Activated naive CD8-positive, alpha-beta T cell treated with anti-CD3 and anti-CD28 coated beads, Interleukin-2, amount 50 U/mL, for 24 hours (primary cell): ENCODE measurements around the gene CDH13.

ENCODE experiments used
- ATAC-seq: fragments of 150-1000 bp; cut with Tn5 transposase; one replicate; pipeline ENCODE4 v1.10.0; 2021
- DNase-seq: peaks from one replicate; pipeline ENCODE4 v3.0.0; 2021
- H3K27ac Mint-ChIP-seq: one replicate; pipeline ENCODE4 v1.8.0; 2021; ENCODE audit warnings: mild to moderate bottlenecking, mixed read lengths
- H3K27me3 Mint-ChIP-seq: one replicate; pipeline ENCODE4 v1.8.0; 2021; ENCODE audit warnings: mixed read lengths
- H3K36me3 Mint-ChIP-seq: one replicate; pipeline ENCODE4 v1.8.0; 2021; ENCODE audit warnings: low read depth, mixed read lengths
- H3K4me1 Mint-ChIP-seq: one replicate; pipeline ENCODE4 v1.8.0; 2021; ENCODE audit warnings: mixed read lengths
- H3K4me3 Mint-ChIP-seq: one replicate; pipeline ENCODE4 v1.8.0; 2021; ENCODE audit warnings: mild to moderate bottlenecking, moderate library complexity, mixed read lengths
- H3K9me3 Mint-ChIP-seq: one replicate; pipeline ENCODE4 v1.8.0; 2021; ENCODE audit warnings: mixed read lengths

Gene CDH13

GRCh38 chr16:82881516-82881915, 254.7 kb downstream of the CDH13 start:
- Mint-ChIP-seq H3K9me3 (no peaks in the 10 kb centered on the region), H3K4me1 (no peaks in the 10 kb centered on the region), H3K4me3 (no peak overlapping the region), H3K27me3 (no peaks in the 10 kb centered on the region), H3K27ac (no peak overlapping the region), H3K36me3 (no peaks in the 10 kb centered on the region)
- no peak for ATAC-seq
- DNase-seq: no peak

- DNase-seq (no peak), ATAC-seq (no peak)
- no peaks in the 10 kb centered on the region for H3K4me1 Mint-ChIP-seq
- no peak overlapping the region for H3K4me3 Mint-ChIP-seq
- no peaks in the 10 kb centered on the region for H3K27me3 Mint-ChIP-seq
- no peaks in the 10 kb centered on the region for H3K36me3 Mint-ChIP-seq
- H3K9me3 Mint-ChIP-seq: no peaks in the 10 kb centered on the region
- H3K27ac Mint-ChIP-seq: no peak overlapping the region
Observed at GRCh38 chr16:82882226-82882625, 255.5 kb downstream of the CDH13 start.

GRCh38 chr16:82882982-82883835, 256.4 kb downstream of the CDH13 start:
- DNase-seq (no peak), ATAC-seq (no peak)
- Mint-ChIP-seq H3K36me3 (no peaks in the 10 kb centered on the region), H3K27ac (no peak overlapping the region), H3K27me3 (no peaks in the 10 kb centered on the region), H3K4me3 (no peak overlapping the region), H3K9me3 (no peaks in the 10 kb centered on the region), H3K4me1 (no peaks in the 10 kb centered on the region)

GRCh38 chr16:82884320-82884898, 257.6 kb downstream of the CDH13 start:
- Mint-ChIP-seq H3K4me3 (no peak overlapping the region), H3K9me3 (no peaks in the 10 kb centered on the region), H3K27ac (no peak overlapping the region), H3K36me3 (no peaks in the 10 kb centered on the region), H3K4me1 (no peaks in the 10 kb centered on the region), H3K27me3 (no peaks in the 10 kb centered on the region)
- DNase-seq (no peak), ATAC-seq (no peak)

- DNase-seq: no peak
- Mint-ChIP-seq H3K9me3 (no peaks in the 10 kb centered on the region), H3K4me3 (no peak overlapping the region), H3K27ac (no peak overlapping the region), H3K27me3 (no peaks in the 10 kb centered on the region), H3K4me1 (no peaks in the 10 kb centered on the region), H3K36me3 (no peaks in the 10 kb centered on the region)
- ATAC-seq: no peak
Observed at GRCh38 chr16:82886146-82886545, 259.4 kb downstream of the CDH13 start.

GRCh38 chr16:82888591-82889001, 261.8 kb downstream of the CDH13 start:
- no peak overlapping the region for H3K27ac Mint-ChIP-seq
- no peaks in the 10 kb centered on the region for H3K36me3 Mint-ChIP-seq
- no peaks in the 10 kb centered on the region for H3K9me3 Mint-ChIP-seq
- no peak for ATAC-seq
- H3K27me3 Mint-ChIP-seq: no peaks in the 10 kb centered on the region
- H3K4me1 Mint-ChIP-seq: no peaks in the 10 kb centered on the region
- no peak overlapping the region for H3K4me3 Mint-ChIP-seq
- DNase-seq: no peak

GRCh38 chr16:82891424-82891823, 264.7 kb downstream of the CDH13 start:
- H3K4me3 Mint-ChIP-seq: no peak overlapping the region
- peaks cover 4% of the 10 kb centered on the region for H3K9me3 Mint-ChIP-seq
- H3K36me3 Mint-ChIP-seq: no peaks in the 10 kb centered on the region
- H3K27me3 Mint-ChIP-seq: peaks cover 3% of the 10 kb centered on the region
- no peak overlapping the region for H3K27ac Mint-ChIP-seq
- ATAC-seq: no peak
- DNase-seq: no peak
- H3K4me1 Mint-ChIP-seq: no peaks in the 10 kb centered on the region

- DNase-seq: no peak
- ATAC-seq: no peak
Observed at GRCh38 chr16:82891918-82892317, 265.1 kb downstream of the CDH13 start.

GRCh38 chr16:82892324-82892723, 265.6 kb downstream of the CDH13 start:
- peaks cover 4% of the 10 kb centered on the region for H3K9me3 Mint-ChIP-seq
- no peak overlapping the region for H3K4me3 Mint-ChIP-seq
- peaks cover 3% of the 10 kb centered on the region for H3K27me3 Mint-ChIP-seq
- no peak for ATAC-seq
- H3K27ac Mint-ChIP-seq: no peak overlapping the region
- no peaks in the 10 kb centered on the region for H3K36me3 Mint-ChIP-seq
- H3K4me1 Mint-ChIP-seq: no peaks in the 10 kb centered on the region
- no peak for DNase-seq

More at GRCh38 chr16:82891918-82892317, 265.1 kb downstream of the CDH13 start:
- Mint-ChIP-seq H3K4me1 (no peaks in the 10 kb centered on the region), H3K4me3 (no peak overlapping the region), H3K9me3 (peaks cover 4% of the 10 kb centered on the region), H3K27me3 (peaks cover 3% of the 10 kb centered on the region), H3K27ac (no peak overlapping the region), H3K36me3 (no peaks in the 10 kb centered on the region)

GRCh38 chr16:82895843-82896242, 269.1 kb downstream of the CDH13 start:
- DNase-seq (no peak), ATAC-seq (no peak)
- peaks cover 4% of the 10 kb centered on the region for H3K9me3 Mint-ChIP-seq
- H3K4me1 Mint-ChIP-seq: no peaks in the 10 kb centered on the region
- H3K27me3 Mint-ChIP-seq: peaks cover 3% of the 10 kb centered on the region
- H3K36me3 Mint-ChIP-seq: no peaks in the 10 kb centered on the region
- no peak overlapping the region for H3K4me3 Mint-ChIP-seq
- H3K27ac Mint-ChIP-seq: no peak overlapping the region

GRCh38 chr16:82899006-82899405, 272.2 kb downstream of the CDH13 start:
- DNase-seq: no peak
- H3K36me3 Mint-ChIP-seq: no peaks in the 10 kb centered on the region

GRCh38 chr16:82899731-82900450, 273.1 kb downstream of the CDH13 start:
- Mint-ChIP-seq H3K4me1 (no peaks in the 10 kb centered on the region), H3K9me3 (no peaks in the 10 kb centered on the region), H3K27ac (no peak overlapping the region), H3K4me3 (no peak overlapping the region), H3K27me3 (peaks cover 2% of the 10 kb centered on the region), H3K36me3 (no peaks in the 10 kb centered on the region)
- ATAC-seq: no peak
- DNase-seq: no peak

More at GRCh38 chr16:82899006-82899405, 272.2 kb downstream of the CDH13 start:
- Mint-ChIP-seq H3K4me3 (no peak overlapping the region), H3K4me1 (no peaks in the 10 kb centered on the region), H3K27me3 (peaks cover 3% of the 10 kb centered on the region), H3K27ac (no peak overlapping the region), H3K9me3 (peaks cover 4% of the 10 kb centered on the region)
- ATAC-seq: no peak

GRCh38 chr16:82900559-82900958, 273.8 kb downstream of the CDH13 start:
- Mint-ChIP-seq H3K36me3 (no peaks in the 10 kb centered on the region), H3K9me3 (no peaks in the 10 kb centered on the region), H3K4me1 (no peaks in the 10 kb centered on the region), H3K27ac (no peak overlapping the region), H3K27me3 (peaks cover 2% of the 10 kb centered on the region), H3K4me3 (no peak overlapping the region)
- ATAC-seq: no peak
- DNase-seq: no peak

GRCh38 chr16:82911925-82912324, 285.2 kb downstream of the CDH13 start:
- H3K4me1 Mint-ChIP-seq: no peaks in the 10 kb centered on the region
- no peaks in the 10 kb centered on the region for H3K36me3 Mint-ChIP-seq
- H3K27ac Mint-ChIP-seq: no peak overlapping the region
- DNase-seq (no peak), ATAC-seq (no peak)
- no peaks in the 10 kb centered on the region for H3K9me3 Mint-ChIP-seq
- no peak overlapping the region for H3K4me3 Mint-ChIP-seq
- peaks cover 8% of the 10 kb centered on the region for H3K27me3 Mint-ChIP-seq
